ENCODE data around the gene PLCH2. TPM values are rescaled to one million over a fixed set of nuclear protein-coding genes. Genes with fewer than 3 reads are reported as not detected.

The PLCH2 gene
- total and polyA plus RNA-seq, 2 of the 13 experiments (the other 11 are each of a cell fraction or from before 2014, with no cell fraction given): 0.15 to 0.67 TPM

DNA sequence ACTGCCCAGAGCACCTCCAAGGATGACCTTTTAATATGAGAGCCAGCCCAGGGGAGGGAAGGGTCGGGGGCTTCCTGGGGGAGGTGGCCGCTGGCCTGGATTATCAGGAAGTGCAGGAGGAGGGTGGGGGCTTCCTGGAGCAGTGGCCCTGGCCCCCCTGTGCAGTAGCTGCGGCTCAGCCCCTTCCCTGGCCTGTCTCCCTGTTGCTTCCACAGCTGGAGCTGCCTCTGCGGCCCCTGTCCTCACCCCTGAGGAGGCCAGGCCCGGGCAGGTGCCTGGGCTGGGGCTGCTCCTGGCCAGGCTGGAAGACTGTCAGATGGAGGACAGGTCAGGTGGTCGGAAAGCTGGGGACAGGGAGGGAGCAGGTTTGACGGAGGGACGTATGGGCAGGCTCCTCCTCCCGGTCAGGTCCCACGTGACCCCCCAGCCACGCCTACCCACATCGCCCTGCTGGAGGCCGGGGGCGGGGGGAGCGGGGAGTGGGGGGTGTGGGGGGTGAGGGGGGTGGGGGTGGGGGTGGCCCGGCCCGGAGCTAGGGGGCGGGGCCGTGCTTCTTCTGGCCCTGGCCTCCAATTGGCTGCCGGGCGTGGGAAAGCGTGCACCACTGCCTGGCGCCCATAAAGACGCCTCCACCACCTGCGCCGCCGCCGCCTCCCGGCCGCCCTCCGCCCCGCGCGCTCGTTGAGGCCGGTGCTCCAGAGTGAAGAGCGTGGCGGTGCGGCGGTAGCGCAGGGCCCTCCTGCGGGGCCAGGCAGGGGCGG, 69.8 kb downstream of the PLCH2 start (continued):
- TF ChIP-seq, protein P1, sequence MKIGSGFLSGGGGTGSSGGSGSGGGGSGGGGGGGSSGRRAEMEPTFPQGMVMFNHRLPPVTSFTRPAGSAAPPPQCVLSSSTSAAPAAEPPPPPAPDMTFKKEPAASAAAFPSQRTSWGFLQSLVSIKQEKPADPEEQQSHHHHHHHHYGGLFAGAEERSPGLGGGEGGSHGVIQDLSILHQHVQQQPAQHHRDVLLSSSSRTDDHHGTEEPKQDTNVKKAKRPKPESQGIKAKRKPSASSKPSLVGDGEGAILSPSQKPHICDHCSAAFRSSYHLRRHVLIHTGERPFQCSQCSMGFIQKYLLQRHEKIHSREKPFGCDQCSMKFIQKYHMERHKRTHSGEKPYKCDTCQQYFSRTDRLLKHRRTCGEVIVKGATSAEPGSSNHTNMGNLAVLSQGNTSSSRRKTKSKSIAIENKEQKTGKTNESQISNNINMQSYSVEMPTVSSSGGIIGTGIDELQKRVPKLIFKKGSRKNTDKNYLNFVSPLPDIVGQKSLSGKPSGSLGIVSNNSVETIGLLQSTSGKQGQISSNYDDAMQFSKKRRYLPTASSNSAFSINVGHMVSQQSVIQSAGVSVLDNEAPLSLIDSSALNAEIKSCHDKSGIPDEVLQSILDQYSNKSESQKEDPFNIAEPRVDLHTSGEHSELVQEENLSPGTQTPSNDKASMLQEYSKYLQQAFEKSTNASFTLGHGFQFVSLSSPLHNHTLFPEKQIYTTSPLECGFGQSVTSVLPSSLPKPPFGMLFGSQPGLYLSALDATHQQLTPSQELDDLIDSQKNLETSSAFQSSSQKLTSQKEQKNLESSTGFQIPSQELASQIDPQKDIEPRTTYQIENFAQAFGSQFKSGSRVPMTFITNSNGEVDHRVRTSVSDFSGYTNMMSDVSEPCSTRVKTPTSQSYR (CRISPR knock-in tag; IDR thresholded peaks at IDR 0.05; ENCODE audit: borderline replicate concordance): peak; percentile 13; the same call in 1 of the 2 replicates
- no peak for TF ChIP-seq ZNF350 (CRISPR knock-in tag; IDR thresholded peaks at IDR 0.05; ENCODE audit: borderline replicate concordance, low read depth)
- no peak for TF ChIP-seq ZNF138 (CRISPR knock-in tag; IDR thresholded peaks at IDR 0.05; ENCODE audit: low read depth)
- TF ChIP-seq, protein P2, sequence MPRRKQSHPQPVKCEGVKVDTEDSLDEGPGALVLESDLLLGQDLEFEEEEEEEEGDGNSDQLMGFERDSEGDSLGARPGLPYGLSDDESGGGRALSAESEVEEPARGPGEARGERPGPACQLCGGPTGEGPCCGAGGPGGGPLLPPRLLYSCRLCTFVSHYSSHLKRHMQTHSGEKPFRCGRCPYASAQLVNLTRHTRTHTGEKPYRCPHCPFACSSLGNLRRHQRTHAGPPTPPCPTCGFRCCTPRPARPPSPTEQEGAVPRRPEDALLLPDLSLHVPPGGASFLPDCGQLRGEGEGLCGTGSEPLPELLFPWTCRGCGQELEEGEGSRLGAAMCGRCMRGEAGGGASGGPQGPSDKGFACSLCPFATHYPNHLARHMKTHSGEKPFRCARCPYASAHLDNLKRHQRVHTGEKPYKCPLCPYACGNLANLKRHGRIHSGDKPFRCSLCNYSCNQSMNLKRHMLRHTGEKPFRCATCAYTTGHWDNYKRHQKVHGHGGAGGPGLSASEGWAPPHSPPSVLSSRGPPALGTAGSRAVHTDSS (CRISPR knock-in tag; conservative IDR thresholded peaks at IDR 0.05): no peak
- TF ChIP-seq ZNF615 (CRISPR knock-in tag; IDR thresholded peaks at IDR 0.05; ENCODE audit: borderline replicate concordance): no peak
- peak; percentile 65 for TF ChIP-seq NFYC (CRISPR knock-in tag; IDR thresholded peaks at IDR 0.05)
- TF ChIP-seq ZKSCAN1 (IDR thresholded peaks at IDR 0.05; ENCODE audit: low read length): no peak
- TF ChIP-seq, protein P3, sequence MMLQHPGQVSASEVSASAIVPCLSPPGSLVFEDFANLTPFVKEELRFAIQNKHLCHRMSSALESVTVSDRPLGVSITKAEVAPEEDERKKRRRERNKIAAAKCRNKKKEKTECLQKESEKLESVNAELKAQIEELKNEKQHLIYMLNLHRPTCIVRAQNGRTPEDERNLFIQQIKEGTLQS (CRISPR knock-in tag; IDR thresholded peaks at IDR 0.05): 0 out of 2 replicates have a peak, but pooled peaks have one; percentile 10
- TF ChIP-seq ZBTB3 (CRISPR knock-in tag; IDR thresholded peaks at IDR 0.05; ENCODE audit: borderline replicate concordance, low read depth): no peak
- TF ChIP-seq, protein P4, sequence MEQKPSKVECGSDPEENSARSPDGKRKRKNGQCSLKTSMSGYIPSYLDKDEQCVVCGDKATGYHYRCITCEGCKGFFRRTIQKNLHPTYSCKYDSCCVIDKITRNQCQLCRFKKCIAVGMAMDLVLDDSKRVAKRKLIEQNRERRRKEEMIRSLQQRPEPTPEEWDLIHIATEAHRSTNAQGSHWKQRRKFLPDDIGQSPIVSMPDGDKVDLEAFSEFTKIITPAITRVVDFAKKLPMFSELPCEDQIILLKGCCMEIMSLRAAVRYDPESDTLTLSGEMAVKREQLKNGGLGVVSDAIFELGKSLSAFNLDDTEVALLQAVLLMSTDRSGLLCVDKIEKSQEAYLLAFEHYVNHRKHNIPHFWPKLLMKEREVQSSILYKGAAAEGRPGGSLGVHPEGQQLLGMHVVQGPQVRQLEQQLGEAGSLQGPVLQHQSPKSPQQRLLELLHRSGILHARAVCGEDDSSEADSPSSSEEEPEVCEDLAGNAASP (CRISPR knock-in tag; IDR thresholded peaks at IDR 0.05; ENCODE audit: borderline replicate concordance): no peak
- TF ChIP-seq, protein P5, sequence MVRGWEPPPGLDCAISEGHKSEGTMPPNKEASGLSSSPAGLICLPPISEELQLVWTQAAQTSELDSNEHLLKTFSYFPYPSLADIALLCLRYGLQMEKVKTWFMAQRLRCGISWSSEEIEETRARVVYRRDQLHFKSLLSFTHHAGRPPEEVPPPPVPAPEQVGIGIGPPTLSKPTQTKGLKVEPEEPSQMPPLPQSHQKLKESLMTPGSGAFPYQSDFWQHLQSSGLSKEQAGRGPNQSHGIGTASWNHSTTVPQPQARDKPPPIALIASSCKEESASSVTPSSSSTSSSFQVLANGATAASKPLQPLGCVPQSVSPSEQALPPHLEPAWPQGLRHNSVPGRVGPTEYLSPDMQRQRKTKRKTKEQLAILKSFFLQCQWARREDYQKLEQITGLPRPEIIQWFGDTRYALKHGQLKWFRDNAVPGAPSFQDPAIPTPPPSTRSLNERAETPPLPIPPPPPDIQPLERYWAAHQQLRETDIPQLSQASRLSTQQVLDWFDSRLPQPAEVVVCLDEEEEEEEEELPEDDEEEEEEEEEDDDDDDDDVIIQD (CRISPR knock-in tag; IDR thresholded peaks at IDR 0.05; ENCODE audit: low read depth): no peak
- TF ChIP-seq ETV6 (CRISPR knock-in tag; conservative IDR thresholded peaks at IDR 0.05): no peak
- no peak for TF ChIP-seq PITX1 (CRISPR knock-in tag; IDR thresholded peaks at IDR 0.05)
- TF ChIP-seq, protein P6, sequence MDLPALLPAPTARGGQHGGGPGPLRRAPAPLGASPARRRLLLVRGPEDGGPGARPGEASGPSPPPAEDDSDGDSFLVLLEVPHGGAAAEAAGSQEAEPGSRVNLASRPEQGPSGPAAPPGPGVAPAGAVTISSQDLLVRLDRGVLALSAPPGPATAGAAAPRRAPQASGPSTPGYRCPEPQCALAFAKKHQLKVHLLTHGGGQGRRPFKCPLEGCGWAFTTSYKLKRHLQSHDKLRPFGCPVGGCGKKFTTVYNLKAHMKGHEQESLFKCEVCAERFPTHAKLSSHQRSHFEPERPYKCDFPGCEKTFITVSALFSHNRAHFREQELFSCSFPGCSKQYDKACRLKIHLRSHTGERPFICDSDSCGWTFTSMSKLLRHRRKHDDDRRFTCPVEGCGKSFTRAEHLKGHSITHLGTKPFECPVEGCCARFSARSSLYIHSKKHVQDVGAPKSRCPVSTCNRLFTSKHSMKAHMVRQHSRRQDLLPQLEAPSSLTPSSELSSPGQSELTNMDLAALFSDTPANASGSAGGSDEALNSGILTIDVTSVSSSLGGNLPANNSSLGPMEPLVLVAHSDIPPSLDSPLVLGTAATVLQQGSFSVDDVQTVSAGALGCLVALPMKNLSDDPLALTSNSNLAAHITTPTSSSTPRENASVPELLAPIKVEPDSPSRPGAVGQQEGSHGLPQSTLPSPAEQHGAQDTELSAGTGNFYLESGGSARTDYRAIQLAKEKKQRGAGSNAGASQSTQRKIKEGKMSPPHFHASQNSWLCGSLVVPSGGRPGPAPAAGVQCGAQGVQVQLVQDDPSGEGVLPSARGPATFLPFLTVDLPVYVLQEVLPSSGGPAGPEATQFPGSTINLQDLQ (CRISPR knock-in tag; IDR thresholded peaks at IDR 0.05): no peak
- TF ChIP-seq ZNF530 (CRISPR knock-in tag; IDR thresholded peaks at IDR 0.05; ENCODE audit: low read depth): no peak
- TF ChIP-seq, protein P7, sequence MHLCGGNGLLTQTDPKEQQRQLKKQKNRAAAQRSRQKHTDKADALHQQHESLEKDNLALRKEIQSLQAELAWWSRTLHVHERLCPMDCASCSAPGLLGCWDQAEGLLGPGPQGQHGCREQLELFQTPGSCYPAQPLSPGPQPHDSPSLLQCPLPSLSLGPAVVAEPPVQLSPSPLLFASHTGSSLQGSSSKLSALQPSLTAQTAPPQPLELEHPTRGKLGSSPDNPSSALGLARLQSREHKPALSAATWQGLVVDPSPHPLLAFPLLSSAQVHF (CRISPR knock-in tag; IDR thresholded peaks at IDR 0.05): peak; percentile 57; the same call in 1 of the 2 replicates
- TF ChIP-seq ZNF775 (CRISPR knock-in tag; IDR thresholded peaks at IDR 0.05; ENCODE audit: borderline replicate concordance): no peak

Data from HepG2 (cell line).